ENCODE results near the gene ESPL1. TPM values are rescaled to one million over a fixed set of nuclear protein-coding genes. Genes with fewer than 3 reads are reported as not detected.
A peak's percentile ranks its signal among the peaks of the same experiment; 100 is the strongest.

Gene ESPL1
- total and polyA plus RNA-seq, 12 donors: 0.56 to 4.2 (median 1.1) TPM

DNA sequence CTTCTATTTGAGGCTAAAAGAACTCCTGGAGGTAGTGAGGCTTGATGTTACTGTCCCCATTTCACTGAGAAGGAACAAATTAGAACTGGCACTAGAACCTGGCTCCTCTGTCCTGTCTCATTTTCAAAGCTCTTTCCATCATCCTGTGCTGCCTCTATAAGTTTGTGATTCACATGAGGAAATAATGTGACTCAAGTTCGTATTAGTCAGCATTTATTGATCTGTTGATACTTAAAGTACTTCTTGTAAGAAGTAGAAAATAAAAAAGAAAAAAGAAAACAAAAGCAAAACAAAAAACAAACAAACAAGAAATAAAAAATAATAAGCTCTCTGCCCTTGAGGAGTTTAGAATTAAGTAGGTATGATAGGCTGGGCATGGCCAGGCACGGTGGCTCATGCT, 2.3 kb upstream of the ESPL1 start:
- TF ChIP-seq, protein P1, sequence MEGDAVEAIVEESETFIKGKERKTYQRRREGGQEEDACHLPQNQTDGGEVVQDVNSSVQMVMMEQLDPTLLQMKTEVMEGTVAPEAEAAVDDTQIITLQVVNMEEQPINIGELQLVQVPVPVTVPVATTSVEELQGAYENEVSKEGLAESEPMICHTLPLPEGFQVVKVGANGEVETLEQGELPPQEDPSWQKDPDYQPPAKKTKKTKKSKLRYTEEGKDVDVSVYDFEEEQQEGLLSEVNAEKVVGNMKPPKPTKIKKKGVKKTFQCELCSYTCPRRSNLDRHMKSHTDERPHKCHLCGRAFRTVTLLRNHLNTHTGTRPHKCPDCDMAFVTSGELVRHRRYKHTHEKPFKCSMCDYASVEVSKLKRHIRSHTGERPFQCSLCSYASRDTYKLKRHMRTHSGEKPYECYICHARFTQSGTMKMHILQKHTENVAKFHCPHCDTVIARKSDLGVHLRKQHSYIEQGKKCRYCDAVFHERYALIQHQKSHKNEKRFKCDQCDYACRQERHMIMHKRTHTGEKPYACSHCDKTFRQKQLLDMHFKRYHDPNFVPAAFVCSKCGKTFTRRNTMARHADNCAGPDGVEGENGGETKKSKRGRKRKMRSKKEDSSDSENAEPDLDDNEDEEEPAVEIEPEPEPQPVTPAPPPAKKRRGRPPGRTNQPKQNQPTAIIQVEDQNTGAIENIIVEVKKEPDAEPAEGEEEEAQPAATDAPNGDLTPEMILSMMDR (IDR thresholded peaks at IDR 0.05): no peak
- TF ChIP-seq POLR2A (IDR thresholded peaks at IDR 0.05): no peak
- peaks cover 0 to 10% of the 10 kb centered on the region in 2 donors for H3K4me1 ChIP-seq (replicated peaks in 1 of 2)
- intact Hi-C loops (cut with DNase I): no loop called here
- H3K4me3 ChIP-seq: no peak overlapping the region
- no peaks in the 10 kb centered on the region for H3K27me3 ChIP-seq
- H3K9me3 ChIP-seq (replicated peaks in 1 of 3): no peaks in the 10 kb centered on the region
- H3K36me3 ChIP-seq (replicated peaks in 1 of 2): no peaks in the 10 kb centered on the region
- DNase-seq: no peak
- H3K27ac ChIP-seq: no peak overlapping the region
- 72 to 79% (median 74%) methylated on average over 2 of the region's 2 CpGs for WGBS, 4 donors

DNA sequence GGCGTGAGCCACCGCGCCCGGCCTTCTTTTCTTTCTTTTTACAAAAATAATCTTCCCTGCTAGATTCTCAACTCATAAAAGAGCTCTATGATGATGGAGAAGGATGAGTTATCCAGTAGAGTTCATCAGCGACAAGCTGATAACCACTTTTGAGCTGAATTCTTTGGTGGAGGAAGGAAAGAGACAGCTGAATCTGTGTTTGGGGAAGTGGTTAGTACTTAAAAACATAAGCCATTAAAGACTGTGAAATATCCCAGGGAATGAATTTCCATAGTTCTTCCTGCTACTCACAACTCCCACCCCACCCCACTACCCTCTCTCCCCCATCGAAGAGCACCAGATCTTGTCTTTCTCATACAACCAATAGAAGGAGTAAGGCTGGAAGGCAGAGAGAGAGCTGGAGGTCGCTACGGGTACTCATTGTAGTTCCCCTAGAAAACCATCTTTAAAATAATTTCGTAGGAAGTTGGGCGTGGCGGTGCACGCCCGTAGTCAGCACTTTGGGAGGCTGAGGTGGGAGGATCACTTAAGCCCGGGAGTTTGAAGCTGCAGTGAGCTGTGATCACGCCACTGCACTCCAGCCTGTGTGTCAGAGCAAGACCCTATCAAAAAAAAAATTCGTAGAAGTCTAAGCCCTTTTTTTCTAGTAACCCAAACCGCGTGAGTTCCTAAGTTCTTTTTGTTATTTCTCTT, 647 bp upstream of the ESPL1 start:
- intact Hi-C loops (cut with DNase I): no loop called here
- no peak for DNase-seq

DNA sequence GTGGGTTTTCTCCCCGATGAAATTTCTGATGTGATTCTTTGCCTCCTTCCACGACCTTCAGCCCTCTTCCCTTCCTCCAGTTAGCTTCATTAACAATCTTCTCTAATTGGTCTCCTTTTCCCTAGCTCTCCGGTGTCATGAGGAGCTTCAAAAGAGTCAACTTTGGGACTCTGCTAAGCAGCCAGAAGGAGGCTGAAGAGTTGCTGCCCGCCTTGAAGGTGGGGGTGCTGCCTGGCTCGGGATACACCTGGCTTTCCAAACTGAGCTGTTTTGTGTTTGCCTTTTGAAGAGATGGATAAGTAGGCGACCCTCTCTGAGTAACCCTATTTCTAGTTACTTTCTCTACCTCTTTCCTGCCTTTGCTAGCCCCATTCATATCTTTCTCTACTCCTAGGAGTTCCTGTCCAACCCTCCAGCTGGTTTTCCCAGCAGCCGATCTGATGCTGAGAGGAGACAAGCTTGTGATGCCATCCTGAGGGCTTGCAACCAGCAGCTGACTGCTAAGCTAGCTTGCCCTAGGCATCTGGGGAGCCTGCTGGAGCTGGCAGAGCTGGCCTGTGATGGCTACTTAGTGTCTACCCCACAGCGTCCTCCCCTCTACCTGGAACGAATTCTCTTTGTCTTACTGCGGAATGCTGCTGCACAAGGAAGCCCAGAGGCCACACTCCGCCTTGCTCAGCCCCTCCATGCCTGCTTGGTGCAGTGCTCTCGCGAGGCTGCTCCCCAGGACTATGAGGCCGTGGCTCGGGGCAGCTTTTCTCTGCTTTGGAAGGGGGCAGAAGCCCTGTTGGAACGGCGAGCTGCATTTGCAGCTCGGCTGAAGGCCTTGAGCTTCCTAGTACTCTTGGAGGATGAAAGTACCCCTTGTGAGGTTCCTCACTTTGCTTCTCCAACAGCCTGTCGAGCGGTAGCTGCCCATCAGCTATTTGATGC, 797 bp downstream of the ESPL1 start:
- WGBS, 4 donors: 58 to 61% (median 60%) methylated on average over 18 to 20 of the region's 20 CpGs
- intact Hi-C loops (cut with DNase I): no loop called here
- H3K27ac ChIP-seq: peak overlapping the region in 1 of 5 donors; percentile 2

More for the DNA sequence above, 647 bp upstream of the ESPL1 start:
- Histone ChIP-seq H3K36me3 (replicated peaks in 1 of 2) (no peaks in the 10 kb centered on the region), H3K27ac (no peak overlapping the region), H3K4me1 (replicated peaks in 1 of 2) (peaks cover 0 to 10% of the 10 kb centered on the region in 2 donors), H3K4me3 (peak overlapping the region in 2 of 4 donors; percentile 44 to 53), H3K9me3 (replicated peaks in 1 of 3) (no peaks in the 10 kb centered on the region), H3K27me3 (no peaks in the 10 kb centered on the region)
- 44 to 55% (median 47%) methylated on average over 11 to 18 of the region's 18 CpGs for WGBS, 4 donors
- TF ChIP-seq, protein P1 (IDR thresholded peaks at IDR 0.05): no peak

DNA sequence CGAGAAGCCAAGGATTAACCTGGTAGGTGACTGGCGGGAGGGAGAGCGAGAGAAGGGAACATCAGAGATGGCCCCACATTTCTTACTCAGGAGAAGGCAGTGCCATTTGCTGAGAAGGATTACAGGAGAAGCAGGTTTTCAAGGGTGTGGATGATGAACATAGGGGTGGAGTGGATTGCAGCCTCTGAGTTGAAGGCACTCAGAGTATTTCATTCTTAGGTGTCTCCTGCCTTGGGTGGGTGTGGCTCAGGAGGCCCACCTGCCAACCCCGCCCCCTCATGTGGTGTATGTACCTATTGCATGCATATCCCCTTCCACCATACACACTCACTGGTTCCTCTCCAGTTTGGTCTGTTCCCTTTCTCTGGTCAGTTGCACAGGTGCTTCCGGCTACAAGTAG, 6.3 kb downstream of the ESPL1 start:
- TF ChIP-seq POLR2A (IDR thresholded peaks at IDR 0.05): no peak
- TF ChIP-seq, protein P1 (IDR thresholded peaks at IDR 0.05): no peak
- 96 to 99% (median 98%) methylated on average over 5 of the region's 5 CpGs for WGBS, 4 donors
- no peak for DNase-seq
- Histone ChIP-seq H3K27me3 (no peaks in the 10 kb centered on the region), H3K36me3 (replicated peaks in 1 of 2) (no peaks in the 10 kb centered on the region), H3K9me3 (replicated peaks in 1 of 3) (no peaks in the 10 kb centered on the region), H3K4me3 (no peak overlapping the region), H3K27ac (no peak overlapping the region), H3K4me1 (replicated peaks in 1 of 2) (no peaks in the 10 kb centered on the region)
- intact Hi-C loops (cut with DNase I): no loop called here

More for the DNA sequence above, 797 bp downstream of the ESPL1 start:
- Histone ChIP-seq H3K36me3 (replicated peaks in 1 of 2) (no peaks in the 10 kb centered on the region), H3K9me3 (replicated peaks in 1 of 3) (no peaks in the 10 kb centered on the region), H3K4me1 (replicated peaks in 1 of 2) (peaks cover 0 to 10% of the 10 kb centered on the region in 2 donors), H3K4me3 (peak overlapping the region in 3 of 4 donors; percentile 44 to 68 (median 53)), H3K27me3 (no peaks in the 10 kb centered on the region)
- DNase-seq: no peak
- TF ChIP-seq, protein P1 (IDR thresholded peaks at IDR 0.05): no peak
- no peak for TF ChIP-seq POLR2A (IDR thresholded peaks at IDR 0.05)

Measured in adrenal gland (tissue), 12 donors.